ENCODE results near the gene NFYA.

Gene NFYA

GRCh38 chr6:41072836-41073202, at the start of gene NFYA:
TSS of gene NFYA (plus strand) at chr6:41072974. CDS start at chr6:41079090, 6,116 bp downstream.
- ATAC-seq (replicated peaks) (peak; percentile 72 to 73), DNase-seq (no peak)
- H3K4me3 Mint-ChIP-seq = peak within 1 kb of the TSS; percentile 92 to 97
- H3K27me3 Mint-ChIP-seq = no peaks in the 10 kb centered on the region
- no peaks in the 10 kb centered on the region for H3K9me3 Mint-ChIP-seq
- peaks cover 6 to 18% of the 10 kb centered on the region in 2 donors for H3K36me3 Mint-ChIP-seq
- peaks cover 27 to 42% of the 10 kb centered on the region in 2 donors for H3K4me1 Mint-ChIP-seq
- H3K27ac Mint-ChIP-seq = peak within 1 kb of the TSS; percentile 99

- no peak for ATAC-seq (replicated peaks)
- no peak overlapping the region for H3K27ac Mint-ChIP-seq
- peaks cover 3% of the 10 kb centered on the region in 2 donors for H3K36me3 Mint-ChIP-seq
- no peak overlapping the region for H3K4me3 Mint-ChIP-seq
- DNase-seq = no peak
- H3K4me1 Mint-ChIP-seq = peaks cover 12% of the 10 kb centered on the region in 2 donors
- H3K27me3 Mint-ChIP-seq = peaks cover 0 to 3% of the 10 kb centered on the region in 2 donors
- peaks cover 0 to 5% of the 10 kb centered on the region in 2 donors for H3K9me3 Mint-ChIP-seq
Observed at GRCh38 chr6:41023114-41023513, 49.7 kb upstream of the NFYA start.

- DNase-seq = no peak
- Mint-ChIP-seq H3K4me3 (no peak overlapping the region), H3K27ac (no peak overlapping the region), H3K27me3 (no peaks in the 10 kb centered on the region), H3K36me3 (no peaks in the 10 kb centered on the region), H3K9me3 (no peaks in the 10 kb centered on the region), H3K4me1 (peaks cover 19 to 27% of the 10 kb centered on the region in 2 donors)
- no peak for ATAC-seq (replicated peaks)
Observed at GRCh38 chr6:41025966-41026530, 46.7 kb upstream of the NFYA start.

- H3K36me3 Mint-ChIP-seq = no peaks in the 10 kb centered on the region
Observed at GRCh38 chr6:41027241-41027640, 45.5 kb upstream of the NFYA start.

GRCh38 chr6:41027799-41028560, 44.8 kb upstream of the NFYA start:
- Mint-ChIP-seq H3K4me1 (peaks cover 20 to 30% of the 10 kb centered on the region in 2 donors), H3K9me3 (no peaks in the 10 kb centered on the region), H3K36me3 (no peaks in the 10 kb centered on the region), H3K27me3 (no peaks in the 10 kb centered on the region), H3K27ac (peak overlapping the region; percentile 88), H3K4me3 (peak overlapping the region; percentile 84 to 91)
- DNase-seq (peak; percentile 74), ATAC-seq (replicated peaks) (peak; percentile 88 to 89)

More at GRCh38 chr6:41027241-41027640, 45.5 kb upstream of the NFYA start:
- no peaks in the 10 kb centered on the region for H3K27me3 Mint-ChIP-seq
- DNase-seq = no peak
- H3K27ac Mint-ChIP-seq = peak overlapping the region; percentile 88
- H3K9me3 Mint-ChIP-seq = no peaks in the 10 kb centered on the region
- peak overlapping the region; percentile 84 to 91 for H3K4me3 Mint-ChIP-seq
- H3K4me1 Mint-ChIP-seq = peaks cover 20 to 30% of the 10 kb centered on the region in 2 donors
- ATAC-seq (replicated peaks) = no peak

- Mint-ChIP-seq H3K9me3 (no peaks in the 10 kb centered on the region), H3K27ac (peak overlapping the region; percentile 52), H3K36me3 (peaks cover 0 to 3% of the 10 kb centered on the region in 2 donors), H3K27me3 (no peaks in the 10 kb centered on the region), H3K4me1 (peaks cover 20 to 30% of the 10 kb centered on the region in 2 donors), H3K4me3 (peak overlapping the region; percentile 84 to 91)
- DNase-seq (no peak), ATAC-seq (replicated peaks) (peak; percentile 8 to 52)
Observed at GRCh38 chr6:41028561-41029412, 44.0 kb upstream of the NFYA start.

- peaks cover 10 to 21% of the 10 kb centered on the region in 2 donors for H3K4me1 Mint-ChIP-seq
- no peaks in the 10 kb centered on the region for H3K9me3 Mint-ChIP-seq
- H3K27me3 Mint-ChIP-seq = no peaks in the 10 kb centered on the region
- peaks cover 0 to 7% of the 10 kb centered on the region in 2 donors for H3K36me3 Mint-ChIP-seq
- no peak overlapping the region for H3K27ac Mint-ChIP-seq
- ATAC-seq (replicated peaks) (no peak), DNase-seq (no peak)
- H3K4me3 Mint-ChIP-seq = no peak overlapping the region
Observed at GRCh38 chr6:41032830-41033229, 39.9 kb upstream of the NFYA start.

- Mint-ChIP-seq H3K4me3 (no peak overlapping the region), H3K9me3 (no peaks in the 10 kb centered on the region), H3K36me3 (peaks cover 0 to 7% of the 10 kb centered on the region in 2 donors), H3K27ac (no peak overlapping the region), H3K4me1 (peaks cover 8 to 12% of the 10 kb centered on the region in 2 donors), H3K27me3 (no peaks in the 10 kb centered on the region)
- no peak for DNase-seq
- ATAC-seq (replicated peaks) = no peak
Observed at GRCh38 chr6:41033776-41034175, 39.0 kb upstream of the NFYA start.

GRCh38 chr6:41036186-41036585, 36.6 kb upstream of the NFYA start:
- Mint-ChIP-seq H3K9me3 (no peaks in the 10 kb centered on the region), H3K27ac (no peak overlapping the region), H3K27me3 (no peaks in the 10 kb centered on the region), H3K36me3 (peaks cover 0 to 11% of the 10 kb centered on the region in 2 donors), H3K4me1 (peaks cover 5 to 10% of the 10 kb centered on the region in 2 donors), H3K4me3 (no peak overlapping the region)
- DNase-seq (no peak), ATAC-seq (replicated peaks) (no peak)

- no peak overlapping the region for H3K27ac Mint-ChIP-seq
- no peak for ATAC-seq (replicated peaks)
Observed at GRCh38 chr6:41036601-41037000, 36.2 kb upstream of the NFYA start.

GRCh38 chr6:41037107-41037900, 35.5 kb upstream of the NFYA start:
- Mint-ChIP-seq H3K27ac (no peak overlapping the region), H3K27me3 (no peaks in the 10 kb centered on the region), H3K4me1 (peaks cover 4 to 8% of the 10 kb centered on the region in 2 donors), H3K36me3 (peaks cover 0 to 15% of the 10 kb centered on the region in 2 donors), H3K9me3 (no peaks in the 10 kb centered on the region), H3K4me3 (no peak overlapping the region)
- ATAC-seq (replicated peaks) (no peak), DNase-seq (no peak)

More at GRCh38 chr6:41036601-41037000, 36.2 kb upstream of the NFYA start:
- Mint-ChIP-seq H3K27me3 (no peaks in the 10 kb centered on the region), H3K9me3 (no peaks in the 10 kb centered on the region), H3K4me3 (no peak overlapping the region), H3K4me1 (peaks cover 4 to 8% of the 10 kb centered on the region in 2 donors), H3K36me3 (peaks cover 0 to 11% of the 10 kb centered on the region in 2 donors)
- no peak for DNase-seq

GRCh38 chr6:41038205-41038604, 34.6 kb upstream of the NFYA start:
- DNase-seq = no peak
- Mint-ChIP-seq H3K27me3 (no peaks in the 10 kb centered on the region), H3K4me1 (peaks cover 4 to 8% of the 10 kb centered on the region in 2 donors), H3K9me3 (no peaks in the 10 kb centered on the region), H3K4me3 (no peak overlapping the region), H3K36me3 (peaks cover 0 to 15% of the 10 kb centered on the region in 2 donors), H3K27ac (no peak overlapping the region)
- no peak for ATAC-seq (replicated peaks)

- Mint-ChIP-seq H3K4me3 (no peak within 1 kb of the TSS), H3K9me3 (no peaks in the 10 kb centered on the region), H3K27me3 (no peaks in the 10 kb centered on the region), H3K36me3 (peaks cover 0 to 15% of the 10 kb centered on the region in 2 donors), H3K4me1 (peaks cover 4 to 8% of the 10 kb centered on the region in 2 donors), H3K27ac (no peak within 1 kb of the TSS)
- peak; percentile 73 to 78 for ATAC-seq (replicated peaks)
- no peak for DNase-seq
Observed at GRCh38 chr6:41039060-41039998, 33.4 kb upstream of the NFYA start, which contains the start of gene UNC5CL. TSS of gene UNC5CL (minus strand) at chr6:41039221. CDS start at chr6:41035074, 4,147 bp downstream.
